ENCODE results near the gene TTLL8.

Gene TTLL8

GRCh38 chr22:50058061-50058905, at the start of gene TTLL8:
TSS of gene TTLL8 (minus strand) at chr22:50058298.
- Histone ChIP-seq H3K4me3 (ENCODE audit: low read depth, low read length) (peak within 1 kb of the TSS; percentile 58), H3K9me3 (ENCODE audit: control insufficient read depth, insufficient read depth, low read length) (no peaks in the 10 kb centered on the region), H3K4me1 (ENCODE audit: control insufficient read depth, insufficient read depth, low read length) (peaks cover 2% of the 10 kb centered on the region), H3K9ac (ENCODE audit: low read depth, low read length) (no peak within 1 kb of the TSS), H3K27ac (ENCODE audit: low read depth, low read length) (no peak within 1 kb of the TSS), H3K27me3 (ENCODE audit: control insufficient read depth, insufficient read depth, low read length) (peaks cover 26% of the 10 kb centered on the region), H3K36me3 (ENCODE audit: control insufficient read depth, insufficient read depth, low read length) (no peaks in the 10 kb centered on the region)

- H3K27me3 ChIP-seq (ENCODE audit: control insufficient read depth, insufficient read depth, low read length), result no peaks in the 10 kb centered on the region
- H3K4me3 ChIP-seq (ENCODE audit: low read depth, low read length), result no peak overlapping the region
- H3K36me3 ChIP-seq (ENCODE audit: control insufficient read depth, insufficient read depth, low read length), result no peaks in the 10 kb centered on the region
- no peaks in the 10 kb centered on the region for H3K4me1 ChIP-seq (ENCODE audit: control insufficient read depth, insufficient read depth, low read length)
- no peaks in the 10 kb centered on the region for H3K9me3 ChIP-seq (ENCODE audit: control insufficient read depth, insufficient read depth, low read length)
- H3K27ac ChIP-seq (ENCODE audit: low read depth, low read length), result no peak overlapping the region
- H3K9ac ChIP-seq (ENCODE audit: low read depth, low read length), result no peak overlapping the region
Measured at GRCh38 chr22:50107529-50107928, 49.4 kb upstream of the TTLL8 start.

- H3K27me3 ChIP-seq (ENCODE audit: control insufficient read depth, insufficient read depth, low read length), result no peaks in the 10 kb centered on the region
- no peak overlapping the region for H3K9ac ChIP-seq (ENCODE audit: low read depth, low read length)
- H3K9me3 ChIP-seq (ENCODE audit: control insufficient read depth, insufficient read depth, low read length), result no peaks in the 10 kb centered on the region
- H3K27ac ChIP-seq (ENCODE audit: low read depth, low read length), result no peak overlapping the region
- no peaks in the 10 kb centered on the region for H3K36me3 ChIP-seq (ENCODE audit: control insufficient read depth, insufficient read depth, low read length)
- no peak overlapping the region for H3K4me3 ChIP-seq (ENCODE audit: low read depth, low read length)
- H3K4me1 ChIP-seq (ENCODE audit: control insufficient read depth, insufficient read depth, low read length), result no peaks in the 10 kb centered on the region
Measured at GRCh38 chr22:50105208-50106100, 47.4 kb upstream of the TTLL8 start.

GRCh38 chr22:50104141-50104544, 46.0 kb upstream of the TTLL8 start:
- H3K27me3 ChIP-seq (ENCODE audit: control insufficient read depth, insufficient read depth, low read length), result no peaks in the 10 kb centered on the region
- no peaks in the 10 kb centered on the region for H3K36me3 ChIP-seq (ENCODE audit: control insufficient read depth, insufficient read depth, low read length)
- H3K9ac ChIP-seq (ENCODE audit: low read depth, low read length), result no peak overlapping the region
- no peaks in the 10 kb centered on the region for H3K9me3 ChIP-seq (ENCODE audit: control insufficient read depth, insufficient read depth, low read length)
- no peak overlapping the region for H3K4me3 ChIP-seq (ENCODE audit: low read depth, low read length)
- no peaks in the 10 kb centered on the region for H3K4me1 ChIP-seq (ENCODE audit: control insufficient read depth, insufficient read depth, low read length)
- no peak overlapping the region for H3K27ac ChIP-seq (ENCODE audit: low read depth, low read length)

- H3K4me3 ChIP-seq (ENCODE audit: low read depth, low read length), result no peak overlapping the region
- no peaks in the 10 kb centered on the region for H3K4me1 ChIP-seq (ENCODE audit: control insufficient read depth, insufficient read depth, low read length)
- no peak overlapping the region for H3K27ac ChIP-seq (ENCODE audit: low read depth, low read length)
- no peaks in the 10 kb centered on the region for H3K27me3 ChIP-seq (ENCODE audit: control insufficient read depth, insufficient read depth, low read length)
- H3K9me3 ChIP-seq (ENCODE audit: control insufficient read depth, insufficient read depth, low read length), result no peaks in the 10 kb centered on the region
- no peak overlapping the region for H3K9ac ChIP-seq (ENCODE audit: low read depth, low read length)
- no peaks in the 10 kb centered on the region for H3K36me3 ChIP-seq (ENCODE audit: control insufficient read depth, insufficient read depth, low read length)
Measured at GRCh38 chr22:50102946-50103345, 44.8 kb upstream of the TTLL8 start.

- Histone ChIP-seq H3K27ac (ENCODE audit: low read depth, low read length) (no peak overlapping the region), H3K4me1 (ENCODE audit: control insufficient read depth, insufficient read depth, low read length) (no peaks in the 10 kb centered on the region), H3K9ac (ENCODE audit: low read depth, low read length) (no peak overlapping the region)
Measured at GRCh38 chr22:50101870-50102565, 43.9 kb upstream of the TTLL8 start.

GRCh38 chr22:50098052-50098451, 40.0 kb upstream of the TTLL8 start:
- no peak overlapping the region for H3K4me3 ChIP-seq (ENCODE audit: low read depth, low read length)
- no peaks in the 10 kb centered on the region for H3K9me3 ChIP-seq (ENCODE audit: control insufficient read depth, insufficient read depth, low read length)
- no peaks in the 10 kb centered on the region for H3K36me3 ChIP-seq (ENCODE audit: control insufficient read depth, insufficient read depth, low read length)
- no peak overlapping the region for H3K9ac ChIP-seq (ENCODE audit: low read depth, low read length)
- H3K4me1 ChIP-seq (ENCODE audit: control insufficient read depth, insufficient read depth, low read length), result no peaks in the 10 kb centered on the region
- H3K27me3 ChIP-seq (ENCODE audit: control insufficient read depth, insufficient read depth, low read length), result no peaks in the 10 kb centered on the region; the same call in 1 of the 2 replicates
- no peak overlapping the region for H3K27ac ChIP-seq (ENCODE audit: low read depth, low read length)

More at GRCh38 chr22:50101870-50102565, 43.9 kb upstream of the TTLL8 start:
- Histone ChIP-seq H3K36me3 (ENCODE audit: control insufficient read depth, insufficient read depth, low read length) (no peaks in the 10 kb centered on the region), H3K9me3 (ENCODE audit: control insufficient read depth, insufficient read depth, low read length) (no peaks in the 10 kb centered on the region), H3K27me3 (ENCODE audit: control insufficient read depth, insufficient read depth, low read length) (no peaks in the 10 kb centered on the region), H3K4me3 (ENCODE audit: low read depth, low read length) (no peak overlapping the region)

GRCh38 chr22:50092342-50092741, 34.2 kb upstream of the TTLL8 start:
- Histone ChIP-seq H3K4me1 (ENCODE audit: control insufficient read depth, insufficient read depth, low read length) (no peaks in the 10 kb centered on the region), H3K27ac (ENCODE audit: low read depth, low read length) (no peak overlapping the region), H3K9me3 (ENCODE audit: control insufficient read depth, insufficient read depth, low read length) (no peaks in the 10 kb centered on the region), H3K36me3 (ENCODE audit: control insufficient read depth, insufficient read depth, low read length) (no peaks in the 10 kb centered on the region), H3K27me3 (ENCODE audit: control insufficient read depth, insufficient read depth, low read length) (no peaks in the 10 kb centered on the region; the same call in 1 of the 2 replicates), H3K4me3 (ENCODE audit: low read depth, low read length) (no peak overlapping the region), H3K9ac (ENCODE audit: low read depth, low read length) (no peak overlapping the region)

GRCh38 chr22:50091092-50091768, 33.1 kb upstream of the TTLL8 start:
- no peaks in the 10 kb centered on the region; the same call in 1 of the 2 replicates for H3K27me3 ChIP-seq (ENCODE audit: control insufficient read depth, insufficient read depth, low read length)
- H3K36me3 ChIP-seq (ENCODE audit: control insufficient read depth, insufficient read depth, low read length), result no peaks in the 10 kb centered on the region
- H3K9me3 ChIP-seq (ENCODE audit: control insufficient read depth, insufficient read depth, low read length), result no peaks in the 10 kb centered on the region
- H3K9ac ChIP-seq (ENCODE audit: low read depth, low read length), result no peak overlapping the region
- no peak overlapping the region for H3K27ac ChIP-seq (ENCODE audit: low read depth, low read length)
- H3K4me1 ChIP-seq (ENCODE audit: control insufficient read depth, insufficient read depth, low read length), result no peaks in the 10 kb centered on the region
- no peak overlapping the region for H3K4me3 ChIP-seq (ENCODE audit: low read depth, low read length)

- no peak overlapping the region for H3K4me3 ChIP-seq (ENCODE audit: low read depth, low read length)
- no peaks in the 10 kb centered on the region for H3K27me3 ChIP-seq (ENCODE audit: control insufficient read depth, insufficient read depth, low read length)
- no peak overlapping the region for H3K27ac ChIP-seq (ENCODE audit: low read depth, low read length)
- H3K9me3 ChIP-seq (ENCODE audit: control insufficient read depth, insufficient read depth, low read length), result no peaks in the 10 kb centered on the region
- H3K36me3 ChIP-seq (ENCODE audit: control insufficient read depth, insufficient read depth, low read length), result no peaks in the 10 kb centered on the region
- no peak overlapping the region for H3K9ac ChIP-seq (ENCODE audit: low read depth, low read length)
- peaks cover 1% of the 10 kb centered on the region for H3K4me1 ChIP-seq (ENCODE audit: control insufficient read depth, insufficient read depth, low read length)
Measured at GRCh38 chr22:50090412-50090714, 32.3 kb upstream of the TTLL8 start.
